ENCODE results near the gene GGNBP2.

DNA sequence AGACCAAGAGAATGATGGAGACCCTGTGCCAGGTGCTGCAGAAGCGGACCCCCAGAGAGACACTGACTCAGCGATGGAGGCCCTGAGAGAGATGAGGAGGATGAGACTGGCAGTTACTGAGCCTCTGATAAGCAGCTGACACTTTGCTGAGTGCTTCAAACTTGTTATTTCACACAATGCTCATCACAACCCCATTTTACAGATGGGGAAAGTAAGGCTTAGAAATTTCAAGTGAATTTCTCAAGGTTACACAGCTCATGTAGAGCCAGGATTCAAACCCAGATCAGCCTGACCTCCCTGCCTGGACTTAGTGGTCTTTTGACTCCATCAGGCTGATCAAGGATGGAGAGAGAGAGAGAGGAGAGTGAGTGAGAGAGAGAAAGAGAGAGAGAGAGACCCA lies 83.9 kb downstream of the GGNBP2 start:
- TF ChIP-seq SP1 (IDR thresholded peaks at IDR 0.05) (no peak), L3MBTL2 (conservative IDR thresholded peaks at IDR 0.05) (no peak), ARNT (IDR thresholded peaks at IDR 0.05) (no peak), HDGF (IDR thresholded peaks at IDR 0.05; ENCODE audit: borderline replicate concordance) (no peak), BHLHE40 (IDR thresholded peaks at IDR 0.05; ENCODE audit: borderline replicate concordance) (no peak), ELF4 (IDR thresholded peaks at IDR 0.05) (no peak), FOXA1 (IDR thresholded peaks at IDR 0.05) (no peak)

Measured in HEK293T (cell line).